HepG2 (cell line): ENCODE results near the gene PRKCZ. TPM values are rescaled to one million over a fixed set of nuclear protein-coding genes. Genes with fewer than 3 reads are reported as not detected.

Source experiments
- FLYWCH1 ChIP-seq: sonication (generic); formaldehyde crosslinking; IDR thresholded peaks from 2 replicates; pipeline ENCODE4 v1.8.1; 2023; ENCODE audit warnings: mild to moderate bottlenecking, missing genetic modification reagents
- HMG20A ChIP-seq: IDR thresholded peaks from 2 replicates; pipeline ENCODE4 v1.6.1; 2016; ENCODE audit warnings: borderline replicate concordance
- JARID2 ChIP-seq: sonication (generic); formaldehyde crosslinking; IDR thresholded peaks from 2 replicates; pipeline ENCODE4 v1.8.1; 2023; ENCODE audit warnings: missing genetic modification reagents, inconsistent platforms; ENCODE audit not compliant: insufficient replicate concordance
- MNT ChIP-seq: fragments of 450-650 bp; IDR thresholded peaks from 2 replicates; pipeline ENCODE4 v1.6.1; 2016
- NFKB2 ChIP-seq: sonication (generic); formaldehyde crosslinking; IDR thresholded peaks from 2 replicates; pipeline ENCODE4 v1.4.0; 2020; ENCODE audit warnings: missing genetic modification reagents, borderline replicate concordance
- NONO ChIP-seq, 2 experiments: fragments of 450-650 bp in 1 of 2; sonication (generic) in 1 of 2; formaldehyde crosslinking in 1 of 2; IDR thresholded peaks in 1 of 2; conservative IDR thresholded peaks in 1 of 2; 2 replicates each; pipeline versions ENCODE4 v1.6.1 to v1.8.0; 2017 to 2022; ENCODE audit warnings: mild to moderate bottlenecking in 1 of 2, missing genetic modification reagents in 1 of 2, moderate library complexity in 1 of 2
- NR2C2 ChIP-seq: sonication (generic); formaldehyde crosslinking; IDR thresholded peaks from 2 replicates; pipeline ENCODE4 v1.4.0; 2020; ENCODE audit warnings: missing genetic modification reagents, mild to moderate bottlenecking, moderate library complexity, borderline replicate concordance
- PAX8 ChIP-seq: sonication (generic); formaldehyde crosslinking; IDR thresholded peaks from 2 replicates; pipeline ENCODE4 v1.8.0; 2022; ENCODE audit warnings: mild to moderate bottlenecking, missing genetic modification reagents, borderline replicate concordance
- PRDM10 ChIP-seq: sonication (generic); formaldehyde crosslinking; IDR thresholded peaks from 2 replicates; pipeline ENCODE4 v1.4.0; 2020; ENCODE audit warnings: low read depth, missing genetic modification reagents
- SKI ChIP-seq: fragments of 450-650 bp; IDR thresholded peaks from one replicate; pipeline ENCODE4 v1.6.1; 2018; ENCODE audit warnings: mild to moderate bottlenecking; ENCODE audit not compliant: partially characterized antibody
- SMYD3 ChIP-seq: sonication (generic); formaldehyde crosslinking; IDR thresholded peaks from 2 replicates; pipeline ENCODE4 v1.8.1; 2023; ENCODE audit warnings: mild to moderate bottlenecking, missing genetic modification reagents
- SP2 ChIP-seq: sonication (generic); formaldehyde crosslinking; IDR thresholded peaks from 2 replicates; pipeline ENCODE4 v1.5.1; 2020; ENCODE audit warnings: mild to moderate bottlenecking, missing genetic modification reagents
- SP4 ChIP-seq: sonication (generic); formaldehyde crosslinking; IDR thresholded peaks from 2 replicates; pipeline ENCODE4 v1.8.1; 2023; ENCODE audit warnings: mild to moderate bottlenecking, missing genetic modification reagents
- ZBTB26 ChIP-seq: IDR thresholded peaks from 2 replicates; pipeline ENCODE4 v1.6.1; 2016; ENCODE audit warnings: missing compliant biosample characterization, missing genetic modification reagents, borderline replicate concordance
- ZFP36L2 ChIP-seq: sonication (generic); formaldehyde crosslinking; IDR thresholded peaks from 2 replicates; pipeline ENCODE4 v1.4.0; 2020; ENCODE audit warnings: missing genetic modification reagents
- ZNF138 ChIP-seq: sonication (generic); formaldehyde crosslinking; IDR thresholded peaks from 2 replicates; pipeline ENCODE4 v1.5.0; 2020; ENCODE audit warnings: mild to moderate bottlenecking, low read depth, missing genetic modification reagents
- ZNF230 ChIP-seq: sonication (generic); formaldehyde crosslinking; IDR thresholded peaks from 2 replicates; pipeline ENCODE4 v1.4.0; 2020; ENCODE audit warnings: mild to moderate bottlenecking, missing genetic modification reagents
- ZNF282 ChIP-seq: fragments of 450-650 bp; IDR thresholded peaks from 2 replicates; pipeline ENCODE4 v1.6.1; 2018; ENCODE audit not compliant: partially characterized antibody
- ZNF354B ChIP-seq: sonication (generic); formaldehyde crosslinking; IDR thresholded peaks from 2 replicates; pipeline ENCODE4 v1.8.0; 2022; ENCODE audit warnings: mild to moderate bottlenecking, missing genetic modification reagents
- ZNF501 ChIP-seq: sonication (generic); formaldehyde crosslinking; IDR thresholded peaks from 2 replicates; pipeline ENCODE4 v1.5.1; 2020; ENCODE audit warnings: mild to moderate bottlenecking, moderate library complexity, missing genetic modification reagents
- ZNF713 ChIP-seq: sonication (generic); formaldehyde crosslinking; IDR thresholded peaks from 2 replicates; pipeline ENCODE4 v1.4.0; 2020; ENCODE audit warnings: mild to moderate bottlenecking, missing genetic modification reagents
- ZNF839 ChIP-seq: sonication (generic); formaldehyde crosslinking; IDR thresholded peaks from 2 replicates; pipeline ENCODE4 v1.4.0; 2020; ENCODE audit warnings: missing genetic modification reagents, mild to moderate bottlenecking, borderline replicate concordance
- polyA plus RNA-seq, 8 experiments: library from polyadenylated mRNA; depleted of rRNA in 3 of 8; stranded (reverse) in 7 of 8; unstranded in 1 of 8; fragments of >200 nt; fragmentation: Illumina TruSeq in 4 of 8; extraction: Trizol in 4 of 8; gene quantifications; 2 replicates each; pipeline versions ENCODE4 v1.2.1 to v1.2.3, GENCODE V29; 2011 to 2016; ENCODE audit warnings: low read depth in 4 of 8, missing spikeins in 1 of 8, mixed read lengths in 1 of 8; ENCODE audit not compliant: insufficient read depth in 1 of 8
- total RNA-seq, 5 experiments: library from RNA; depleted of rRNA; stranded (reverse); fragments of >200 nt; fragmentation: Illumina TruSeq; extraction: Trizol; gene quantifications; 2 replicates each; pipeline ENCODE4 v1.2.3, GENCODE V29; 2016; ENCODE audit warnings: low read depth in 1 of 5
- TF ChIP-seq, protein P1 (sequence below): fragments of 450-650 bp; IDR thresholded peaks from 2 replicates; pipeline ENCODE4 v1.6.1; 2017

The PRKCZ gene
- total and polyA plus RNA-seq, 2 of the 13 experiments (the other 11 are each of a cell fraction or from before 2014, with no cell fraction given): 34.7 to 85.2 TPM

GRCh38 chr1:2214541-2215241 is 164.5 kb downstream of the PRKCZ start (continued):
- TF ChIP-seq ZNF282 (no peak), ZNF354B (no peak), MNT (no peak), PRDM10 (CRISPR knock-in tag) (no peak), SKI (no peak), JARID2 (CRISPR knock-in tag) (no peak), ZNF839 (CRISPR knock-in tag) (peak; percentile 74; the same call in 1 of the 2 replicates), ZBTB26 (CRISPR knock-in tag) (no peak), ZNF230 (no peak), NFKB2 (no peak; the same call in 1 of the 2 replicates), ZNF713 (CRISPR knock-in tag) (no peak), ZNF501 (CRISPR knock-in tag) (no peak), SMYD3 (CRISPR knock-in tag) (no peak), ZNF138 (no peak), HMG20A (CRISPR knock-in tag) (no peak), NONO (IDR thresholded peaks at IDR 0.05) (no peak), NONO (CRISPR knock-in tag; conservative IDR thresholded peaks at IDR 0.05) (0 out of 2 replicates have a peak, but pooled peaks have one; percentile 31), NR2C2 (no peak), FLYWCH1 (CRISPR knock-in tag) (no peak), PAX8 (CRISPR knock-in tag) (no peak), SP2 (CRISPR knock-in tag) (no peak), ZFP36L2 (CRISPR knock-in tag) (no peak), SP4 (CRISPR knock-in tag) (peak; percentile 49)
- TF ChIP-seq, protein P1, sequence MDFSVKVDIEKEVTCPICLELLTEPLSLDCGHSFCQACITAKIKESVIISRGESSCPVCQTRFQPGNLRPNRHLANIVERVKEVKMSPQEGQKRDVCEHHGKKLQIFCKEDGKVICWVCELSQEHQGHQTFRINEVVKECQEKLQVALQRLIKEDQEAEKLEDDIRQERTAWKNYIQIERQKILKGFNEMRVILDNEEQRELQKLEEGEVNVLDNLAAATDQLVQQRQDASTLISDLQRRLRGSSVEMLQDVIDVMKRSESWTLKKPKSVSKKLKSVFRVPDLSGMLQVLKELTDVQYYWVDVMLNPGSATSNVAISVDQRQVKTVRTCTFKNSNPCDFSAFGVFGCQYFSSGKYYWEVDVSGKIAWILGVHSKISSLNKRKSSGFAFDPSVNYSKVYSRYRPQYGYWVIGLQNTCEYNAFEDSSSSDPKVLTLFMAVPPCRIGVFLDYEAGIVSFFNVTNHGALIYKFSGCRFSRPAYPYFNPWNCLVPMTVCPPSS: no peak
